ENCODE results near the gene PABPC5.

The PABPC5 gene

DNA sequence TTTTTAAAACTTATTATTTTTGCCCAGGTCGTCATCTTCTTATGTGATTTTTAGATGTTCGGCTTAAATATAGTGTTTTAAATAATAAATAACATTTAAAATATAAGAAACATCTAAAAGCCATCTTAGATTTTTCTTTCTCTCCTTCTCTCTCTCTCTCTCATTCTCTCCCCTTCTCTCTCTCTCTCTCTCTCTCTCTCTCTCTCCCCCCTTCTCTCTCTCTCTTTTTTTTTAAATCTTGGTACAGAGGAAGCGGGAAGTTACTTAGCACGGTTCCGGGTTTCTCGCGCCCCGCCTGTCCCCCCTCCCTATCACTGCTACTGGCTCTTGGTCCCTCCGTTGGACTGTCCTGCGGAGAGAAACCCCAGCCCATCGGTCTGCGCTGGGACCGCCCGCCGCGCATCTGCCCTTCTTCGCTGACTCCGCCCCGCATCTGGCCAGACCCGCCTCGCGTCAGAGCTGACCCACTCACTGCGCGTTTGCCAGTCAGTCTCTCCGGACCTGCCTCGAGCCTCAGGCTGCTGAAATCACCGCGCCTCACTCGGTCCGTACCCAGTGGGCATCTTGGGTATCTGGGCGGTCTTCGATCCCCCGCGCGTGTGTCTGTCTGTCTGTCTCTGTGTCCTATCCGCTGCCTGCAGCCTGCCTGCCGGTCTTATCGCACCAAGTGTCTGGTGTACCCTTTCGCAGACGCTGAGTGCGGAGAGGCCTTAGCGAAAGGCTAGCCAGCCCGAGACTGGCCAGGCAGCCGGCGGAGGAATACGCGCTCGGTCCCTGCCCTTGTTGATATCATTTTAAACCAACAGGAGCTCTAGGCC, at the start of gene PABPC5:
PABPC5 (plus strand) TSS at position 489 of the 818 bp plus-strand sequence. CDS start 739 bp downstream, outside the sequence.
- no peak for DNase-seq

DNA sequence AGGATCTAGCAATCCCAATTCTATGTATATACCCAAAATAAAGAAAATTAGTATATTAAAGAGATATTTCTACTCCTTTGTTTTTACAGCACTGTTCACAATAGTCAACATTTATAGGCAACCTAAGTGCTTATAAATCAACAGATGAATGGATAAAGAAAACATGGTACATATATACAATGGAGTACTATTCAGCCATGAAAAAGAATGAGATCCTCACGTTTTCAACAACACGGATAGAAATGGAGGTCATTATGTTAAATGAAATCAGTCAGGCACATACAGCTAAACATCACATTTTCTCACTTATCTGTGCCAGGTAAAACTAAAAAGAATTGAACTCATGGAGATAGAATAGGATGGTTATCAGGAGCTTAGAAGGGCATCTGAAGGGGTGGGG, 45.6 kb upstream of the PABPC5 start:
- no peak for DNase-seq

DNA sequence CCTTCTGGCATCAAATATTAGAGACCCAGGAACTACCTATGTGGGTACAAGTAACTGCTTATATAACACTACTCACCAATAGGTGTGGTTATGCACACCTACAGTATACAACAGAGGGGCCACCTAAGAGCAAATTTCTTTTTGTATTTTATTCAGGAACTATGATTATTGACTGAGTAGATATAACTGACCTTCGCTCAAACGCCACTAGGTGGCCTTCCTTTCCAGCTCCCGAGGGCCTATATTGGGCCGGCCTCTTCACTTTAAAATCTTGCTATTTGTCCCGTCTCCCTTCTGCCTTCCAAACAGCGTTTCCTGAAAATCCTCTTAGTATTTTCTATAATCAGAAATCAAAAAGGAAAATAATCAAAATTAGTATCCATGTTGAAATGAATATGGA, 19.9 kb upstream of the PABPC5 start:
- DNase-seq: no peak

DNA sequence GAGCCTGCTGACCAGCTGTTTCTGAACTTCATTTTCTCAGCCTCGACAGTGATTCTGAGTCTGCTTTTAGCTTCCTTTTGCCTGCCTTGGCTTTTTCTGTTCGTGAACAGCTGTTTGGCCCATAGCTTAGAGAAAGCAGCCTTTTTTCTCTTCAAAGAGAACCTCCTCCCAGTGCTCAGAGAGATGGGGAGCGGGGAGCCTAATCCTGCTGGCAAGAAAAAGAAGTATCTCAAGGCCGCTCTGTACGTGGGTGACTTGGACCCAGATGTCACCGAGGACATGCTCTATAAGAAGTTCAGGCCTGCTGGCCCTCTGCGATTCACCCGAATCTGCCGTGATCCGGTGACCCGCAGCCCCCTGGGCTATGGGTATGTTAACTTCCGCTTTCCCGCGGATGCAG, 756 bp downstream of the PABPC5 start:
- no peak for DNase-seq
